Activated T-helper 1 cell treated with anti-CD3 and anti-CD28 coated beads, Interleukin-12 subunit alpha, Interleukin-12 subunit beta, Interleukin-2, Interleukin-4 antibody, amounts not matched to agents 30 ng/mL and 10 ng/mL and 1 ng/mL, durations not matched to agents 14 hours and 24 hours and 36 hours (primary cell): Measurements from ENCODE around the gene LRTM2. TPM values are rescaled to one million over a fixed set of nuclear protein-coding genes. Genes with fewer than 3 reads are reported as not detected.
"Not testable (repeated sequence)": the region's sequence is repeated elsewhere in the genome, so short reads cannot be mapped to it uniquely, and the experiment has no call there.

ENCODE experiments used
- DNase-seq: peaks from one replicate; pipeline ENCODE4 v3.0.0; 2021; ENCODE audit warnings: low spot score
- H3K27ac Mint-ChIP-seq: one replicate; pipeline ENCODE4 v1.8.0; 2021; ENCODE audit warnings: mild to moderate bottlenecking, mixed read lengths
- H3K27me3 Mint-ChIP-seq: one replicate; pipeline ENCODE4 v1.8.0; 2022; ENCODE audit warnings: mild to moderate bottlenecking, moderate library complexity, mixed read lengths; ENCODE audit not compliant: insufficient read depth
- H3K36me3 Mint-ChIP-seq: one replicate; pipeline ENCODE4 v1.8.0; 2021; ENCODE audit warnings: low read depth, mixed read lengths
- H3K4me1 Mint-ChIP-seq: one replicate; pipeline ENCODE4 v1.8.0; 2021; ENCODE audit warnings: low read depth, mixed read lengths
- H3K4me3 Mint-ChIP-seq: one replicate; pipeline ENCODE4 v1.8.0; 2021; ENCODE audit warnings: mild to moderate bottlenecking, moderate library complexity, mixed read lengths
- H3K9me3 Mint-ChIP-seq: one replicate; pipeline ENCODE4 v1.8.0; 2021; ENCODE audit warnings: mixed read lengths
- intact Hi-C: fragments of 100-400 bp; cut with micrococcal nuclease; formaldehyde crosslinking; loops from one replicate; pipeline ENCODE4 v1.15.1; 2024
- total RNA-seq: library from RNA; stranded (reverse); gene quantifications from 2 replicates; pipeline ENCODE4 v1.2.3, GENCODE V29; 2022

LRTM2 gene
- total RNA-seq, 1 donor from 2014 or later = not detected

DNA sequence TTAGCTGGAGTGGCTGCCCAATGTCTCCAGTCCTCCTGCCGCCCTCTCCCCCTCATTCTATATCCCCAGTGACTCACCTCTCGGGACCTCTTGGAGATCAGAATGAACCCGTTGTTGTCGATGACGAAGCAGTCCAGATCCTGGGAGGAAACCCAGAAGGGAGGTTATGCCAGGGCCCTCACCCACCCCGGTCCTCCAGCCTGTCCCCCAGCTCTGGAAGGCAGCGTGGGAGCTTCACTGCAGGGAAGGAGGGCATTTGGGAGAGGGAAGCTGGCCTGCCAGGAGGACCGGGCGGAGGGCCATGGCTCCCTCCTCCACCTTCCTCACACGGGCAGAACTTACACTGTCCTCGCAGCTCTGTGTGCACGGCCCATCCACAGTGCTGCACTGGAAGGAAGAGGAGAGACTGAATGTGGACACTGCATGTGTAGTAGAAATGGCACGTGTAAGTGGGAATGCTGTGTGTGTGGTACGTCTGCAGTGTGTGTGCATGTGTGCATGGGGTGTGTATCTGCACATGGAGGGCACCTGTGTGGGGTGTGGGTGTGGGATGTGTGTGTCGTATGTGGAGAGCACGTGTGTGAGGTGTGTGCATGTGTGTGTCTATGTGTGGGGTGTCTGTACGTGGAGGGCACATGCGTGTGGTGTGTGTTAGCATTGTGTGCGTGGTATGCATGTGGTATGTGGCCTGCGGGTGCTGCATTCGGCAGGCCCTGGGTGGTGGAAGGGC lies 10.0 kb upstream of the LRTM2 start:
- intact Hi-C loops = no loop called here
- peak overlapping the region; percentile 47 for H3K27ac Mint-ChIP-seq

DNA sequence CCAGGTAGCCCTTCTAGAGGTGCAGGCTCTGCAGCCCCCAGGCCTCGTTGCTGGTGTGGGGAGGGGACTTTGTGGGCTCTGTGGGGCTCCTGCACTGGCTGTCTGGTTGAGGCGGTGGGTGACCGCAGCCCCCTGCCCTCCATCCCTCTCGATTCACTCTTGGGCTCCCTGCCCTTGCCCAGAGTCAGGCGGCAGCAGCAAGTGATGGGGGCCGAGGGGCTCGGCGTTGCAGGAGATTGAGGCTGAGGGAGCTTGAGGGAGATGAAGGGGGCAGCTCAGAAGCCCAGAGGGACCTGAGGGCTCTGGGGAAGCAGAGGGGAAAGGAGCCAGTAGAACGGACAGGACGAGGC lies 9.5 kb upstream of the LRTM2 start:
- no peaks in the 10 kb centered on the region for H3K9me3 Mint-ChIP-seq
- no peak for DNase-seq
- no peaks in the 10 kb centered on the region for H3K36me3 Mint-ChIP-seq
- no peaks in the 10 kb centered on the region for H3K4me1 Mint-ChIP-seq
- H3K27ac Mint-ChIP-seq = peak overlapping the region; percentile 72
- peaks cover 2% of the 10 kb centered on the region for H3K27me3 Mint-ChIP-seq
- peak overlapping the region; percentile 35 for H3K4me3 Mint-ChIP-seq
- intact Hi-C loops = no loop called here

More for the DNA sequence above, 10.0 kb upstream of the LRTM2 start:
- Mint-ChIP-seq H3K27me3 (peaks cover 2% of the 10 kb centered on the region), H3K4me3 (peak overlapping the region; percentile 35), H3K4me1 (no peaks in the 10 kb centered on the region), H3K9me3 (no peaks in the 10 kb centered on the region), H3K36me3 (no peaks in the 10 kb centered on the region)
- DNase-seq = no peak

DNA sequence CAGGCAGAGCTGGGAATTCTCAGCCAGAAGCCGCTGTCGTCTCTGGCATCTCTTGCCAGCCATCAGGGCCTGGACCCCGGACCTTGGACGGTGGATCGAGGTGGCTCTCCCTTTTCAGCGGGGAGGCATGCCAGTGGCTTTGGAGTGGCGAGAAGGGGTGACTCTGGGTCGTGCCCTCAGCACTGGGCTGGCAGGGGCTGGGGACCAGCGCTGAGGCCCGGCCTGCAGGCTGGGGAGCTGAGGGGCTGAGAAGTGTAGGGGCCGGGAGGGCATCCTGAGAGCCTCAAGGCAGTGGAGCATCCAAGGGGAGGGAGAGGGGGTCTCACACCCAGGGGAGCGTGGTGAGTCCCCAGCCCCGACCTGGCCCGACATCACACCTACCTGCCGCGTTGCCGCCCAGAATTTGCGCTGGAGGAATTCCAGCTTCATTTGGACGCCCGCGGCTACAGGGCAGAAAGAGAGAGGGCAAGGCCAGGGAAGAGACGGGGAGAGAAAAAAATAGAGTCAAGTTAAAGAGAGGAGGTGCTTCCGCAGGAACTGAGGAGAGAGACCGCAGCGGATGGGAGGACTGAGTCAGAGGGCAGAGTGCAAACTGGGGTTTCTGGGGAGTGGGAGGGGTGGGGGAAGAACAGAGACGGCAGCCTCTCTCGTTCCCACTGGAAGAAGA lies 9.0 kb upstream of the LRTM2 start:
- intact Hi-C loops = no loop called here
- DNase-seq = peak; percentile 19
- Mint-ChIP-seq H3K27ac (peak overlapping the region; percentile 72), H3K36me3 (no peaks in the 10 kb centered on the region), H3K4me1 (no peaks in the 10 kb centered on the region), H3K9me3 (no peaks in the 10 kb centered on the region), H3K27me3 (peaks cover 3% of the 10 kb centered on the region), H3K4me3 (peak overlapping the region; percentile 35)

DNA sequence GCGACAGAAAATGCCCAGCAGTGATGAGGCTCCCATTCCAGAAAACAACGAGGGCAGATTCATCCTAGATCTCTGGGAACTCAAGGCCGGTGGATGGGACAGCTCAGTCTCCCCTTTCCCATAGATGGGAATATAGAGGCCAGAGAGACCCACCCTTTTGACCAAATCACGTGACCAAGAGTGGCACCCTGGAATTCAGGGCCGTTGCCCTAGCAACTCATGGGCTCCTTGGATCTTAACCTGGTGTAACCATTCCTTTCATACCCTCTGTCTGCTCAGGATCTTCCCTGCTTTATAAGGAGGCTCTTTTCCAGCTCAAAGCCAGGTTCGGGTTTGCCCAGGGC lies 8.4 kb upstream of the LRTM2 start:
- Mint-ChIP-seq H3K4me3 (no peak overlapping the region), H3K36me3 (no peaks in the 10 kb centered on the region), H3K27ac (no peak overlapping the region), H3K27me3 (peaks cover 4% of the 10 kb centered on the region), H3K4me1 (no peaks in the 10 kb centered on the region), H3K9me3 (no peaks in the 10 kb centered on the region)
- no peak for DNase-seq
- intact Hi-C loops = no loop called here

DNA sequence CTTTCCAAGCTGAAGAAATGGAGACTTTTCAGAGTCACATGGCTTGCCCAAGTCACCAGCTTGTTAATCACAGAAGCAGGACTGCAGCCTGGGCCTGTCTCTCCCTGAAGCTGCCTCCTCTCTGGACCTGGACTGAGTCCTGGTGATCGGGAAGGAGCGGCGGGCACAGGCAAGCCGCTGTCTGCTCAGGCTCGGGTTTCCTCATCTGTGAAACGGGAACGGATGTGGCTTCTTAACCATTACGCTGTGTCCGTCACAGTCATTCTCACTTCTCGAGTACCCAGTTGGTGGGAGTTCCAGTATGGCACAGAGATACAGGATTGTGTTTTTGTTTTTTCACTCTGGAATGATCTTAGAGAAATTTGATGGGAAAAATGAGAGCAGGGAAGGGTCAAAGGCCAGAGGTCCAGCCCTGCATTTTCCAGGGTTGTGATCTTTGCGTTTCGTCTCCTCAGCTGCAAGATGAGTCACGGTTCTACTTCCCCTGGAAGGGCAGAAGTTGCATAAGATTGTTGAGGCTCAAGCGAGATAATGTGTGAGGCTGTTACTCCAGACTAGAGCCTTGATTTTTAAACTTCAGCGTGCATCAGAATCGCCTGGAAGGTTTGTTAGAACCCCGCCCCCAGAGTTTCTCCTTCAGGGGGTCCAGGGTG lies 7.6 kb upstream of the LRTM2 start:
- intact Hi-C loops = no loop called here
- peak overlapping the region; percentile 61 for H3K27ac Mint-ChIP-seq
- H3K4me1 Mint-ChIP-seq = no peaks in the 10 kb centered on the region
- peak overlapping the region; percentile 12 for H3K4me3 Mint-ChIP-seq
- peaks cover 4% of the 10 kb centered on the region for H3K27me3 Mint-ChIP-seq
- H3K9me3 Mint-ChIP-seq = no peaks in the 10 kb centered on the region
- no peak for DNase-seq
- no peaks in the 10 kb centered on the region for H3K36me3 Mint-ChIP-seq

DNA sequence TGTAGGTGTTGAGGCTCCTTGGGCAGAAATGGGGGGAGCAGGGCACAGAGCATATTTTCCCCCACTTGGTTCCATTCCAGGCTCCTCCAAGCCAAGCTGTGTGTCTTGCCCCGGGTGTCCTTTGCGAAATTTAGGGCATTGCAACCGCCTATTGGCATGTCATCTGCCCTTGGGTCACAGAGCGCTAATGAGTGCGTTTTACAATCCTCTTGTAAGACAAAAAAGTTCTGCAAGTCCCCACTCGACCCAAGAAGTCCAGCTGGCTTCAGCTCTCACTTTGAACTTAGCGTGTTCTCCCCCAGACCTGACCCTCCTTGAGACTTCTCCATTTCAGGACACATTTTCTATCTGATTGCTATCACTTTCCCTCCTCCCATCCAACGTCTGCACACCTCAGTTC lies 6.1 kb upstream of the LRTM2 start:
- DNase-seq = no peak
- Mint-ChIP-seq H3K9me3 (no peaks in the 10 kb centered on the region), H3K36me3 (no peaks in the 10 kb centered on the region), H3K4me3 (no peak overlapping the region), H3K4me1 (no peaks in the 10 kb centered on the region), H3K27me3 (peaks cover 9% of the 10 kb centered on the region), H3K27ac (no peak overlapping the region)
- intact Hi-C loops = no loop called here

DNA sequence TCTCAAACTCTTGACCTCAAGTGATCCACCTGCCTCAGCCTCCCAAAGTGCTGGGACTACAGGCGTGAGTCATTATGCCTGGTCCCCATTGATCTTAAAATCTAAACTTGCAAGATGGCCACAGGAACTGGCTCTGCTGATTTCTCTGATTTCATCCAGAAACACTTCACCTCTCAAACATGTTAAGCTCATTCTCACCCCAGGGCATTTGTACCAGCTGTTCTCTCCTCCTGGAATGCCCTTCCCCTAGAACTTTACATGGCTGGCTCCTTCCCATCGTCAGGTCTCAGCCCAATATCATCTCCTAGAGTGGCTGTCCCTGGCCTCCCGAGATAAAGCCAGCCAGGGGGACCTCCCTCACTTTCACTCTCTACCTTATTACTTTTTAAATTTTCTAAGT lies 5.3 kb upstream of the LRTM2 start:
- Mint-ChIP-seq H3K4me3 (no peak overlapping the region), H3K36me3 (no peaks in the 10 kb centered on the region), H3K27ac (no peak overlapping the region), H3K4me1 (no peaks in the 10 kb centered on the region), H3K27me3 (peaks cover 16% of the 10 kb centered on the region), H3K9me3 (no peaks in the 10 kb centered on the region)
- intact Hi-C loops = no loop called here
- no peak for DNase-seq

DNA sequence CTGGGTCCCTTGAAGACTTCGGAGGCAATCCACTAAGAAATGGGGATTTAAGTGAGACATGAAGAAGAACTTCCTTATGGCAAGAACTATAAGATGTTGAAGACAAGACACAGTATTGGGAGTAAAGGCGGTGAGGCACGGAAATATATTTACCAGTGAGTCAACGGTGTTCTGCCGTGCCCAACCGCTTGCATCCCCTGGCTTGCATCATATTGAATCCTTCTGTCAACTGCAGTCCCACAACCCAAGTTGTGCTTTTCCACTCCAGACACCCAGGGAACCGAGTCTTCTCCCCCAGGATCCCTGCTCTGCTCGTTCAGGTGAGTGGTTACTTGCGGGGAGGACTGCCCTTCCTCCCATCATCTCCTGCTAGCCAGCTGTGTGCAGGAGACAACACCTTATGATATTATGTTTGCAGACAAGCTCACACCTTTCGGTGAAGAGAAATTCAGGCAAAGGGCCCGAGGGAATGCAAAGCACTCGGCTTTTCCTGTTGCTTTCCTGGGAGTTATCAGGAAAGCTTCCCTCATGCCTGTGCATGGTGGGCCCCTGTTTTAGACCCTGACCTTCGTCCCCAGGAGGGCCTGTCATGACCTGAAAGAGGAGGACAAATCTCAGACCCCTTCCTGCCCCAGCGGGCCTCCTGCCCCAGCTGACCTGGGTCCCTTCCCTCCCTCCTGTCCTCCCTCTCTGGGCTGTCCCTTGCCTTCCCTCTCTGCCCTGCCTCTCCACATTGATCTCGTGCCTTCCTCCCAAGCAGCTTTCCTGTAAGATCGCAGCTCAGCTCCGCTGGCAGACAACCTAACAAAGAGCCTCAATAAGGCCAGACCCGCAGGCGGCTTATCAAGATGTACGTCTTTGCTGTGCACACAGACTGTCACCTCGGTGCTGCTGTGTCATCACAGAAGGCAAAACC lies 4.3 kb upstream of the LRTM2 start:
- no peak for DNase-seq
- Mint-ChIP-seq H3K4me1 (no peaks in the 10 kb centered on the region), H3K36me3 (no peaks in the 10 kb centered on the region), H3K27me3 (peaks cover 24% of the 10 kb centered on the region), H3K27ac (no peak overlapping the region), H3K4me3 (no peak overlapping the region), H3K9me3 (no peaks in the 10 kb centered on the region)
- intact Hi-C loops = no loop called here

DNA sequence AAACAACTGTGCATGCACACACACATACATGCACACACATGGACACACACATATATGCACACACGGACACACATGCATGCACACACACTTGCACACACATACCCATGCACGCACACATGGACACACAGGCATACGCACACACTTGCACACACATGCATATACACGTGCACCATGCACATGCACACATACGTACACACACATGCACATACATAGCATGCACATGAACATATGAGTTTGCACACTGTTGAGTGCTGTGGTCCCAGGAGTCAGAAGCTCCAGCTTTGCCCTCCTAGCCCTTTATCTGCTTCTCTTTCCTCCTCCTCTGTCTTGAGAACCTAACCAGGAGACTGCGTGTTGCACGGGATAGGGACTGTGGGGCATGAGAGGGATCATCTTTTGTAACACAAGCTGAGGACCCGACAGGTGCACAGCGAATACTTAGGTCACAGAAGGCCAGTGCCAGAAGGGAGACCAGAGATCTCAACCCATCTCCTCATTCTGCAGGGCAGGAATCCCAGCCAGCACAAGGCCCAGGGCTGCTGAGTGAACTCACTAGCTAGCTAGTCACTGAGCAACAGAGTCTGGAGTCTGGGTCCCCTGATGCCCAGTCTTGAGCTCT lies 3.5 kb upstream of the LRTM2 start:
- Mint-ChIP-seq H3K27ac (no peak overlapping the region), H3K4me1 (no peaks in the 10 kb centered on the region), H3K36me3 (no peaks in the 10 kb centered on the region), H3K27me3 (peaks cover 27% of the 10 kb centered on the region), H3K4me3 (no peak overlapping the region), H3K9me3 (no peaks in the 10 kb centered on the region)
- no peak for DNase-seq
- intact Hi-C loops = no loop called here

DNA sequence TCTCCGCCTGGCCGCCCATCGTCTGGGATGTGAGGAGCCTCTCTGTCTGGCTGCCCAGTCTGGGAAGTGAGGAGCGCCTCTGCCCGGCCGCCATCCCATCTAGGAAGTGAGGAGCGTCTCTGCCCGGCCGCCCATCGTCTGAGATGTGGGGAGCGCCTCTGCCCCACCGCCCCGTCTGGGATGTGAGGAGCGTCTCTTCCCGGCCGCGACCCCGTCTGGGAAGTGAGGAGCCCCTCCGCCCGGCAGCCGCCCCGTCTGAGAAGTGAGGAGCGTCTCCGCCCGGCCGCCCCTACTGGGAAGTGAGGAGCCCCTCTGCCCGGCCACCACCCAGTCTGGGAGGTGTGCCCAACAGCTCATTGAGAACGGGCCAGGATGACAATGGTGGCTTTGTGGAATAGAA lies 2.4 kb upstream of the LRTM2 start:
- DNase-seq, H3K36me3 Mint-ChIP-seq, H3K9me3 Mint-ChIP-seq, H3K4me1 Mint-ChIP-seq, intact Hi-C loops, H3K27ac Mint-ChIP-seq, H3K4me3 Mint-ChIP-seq: not testable (repeated sequence)
- H3K27me3 Mint-ChIP-seq = peaks cover 34% of the 10 kb centered on the region

DNA sequence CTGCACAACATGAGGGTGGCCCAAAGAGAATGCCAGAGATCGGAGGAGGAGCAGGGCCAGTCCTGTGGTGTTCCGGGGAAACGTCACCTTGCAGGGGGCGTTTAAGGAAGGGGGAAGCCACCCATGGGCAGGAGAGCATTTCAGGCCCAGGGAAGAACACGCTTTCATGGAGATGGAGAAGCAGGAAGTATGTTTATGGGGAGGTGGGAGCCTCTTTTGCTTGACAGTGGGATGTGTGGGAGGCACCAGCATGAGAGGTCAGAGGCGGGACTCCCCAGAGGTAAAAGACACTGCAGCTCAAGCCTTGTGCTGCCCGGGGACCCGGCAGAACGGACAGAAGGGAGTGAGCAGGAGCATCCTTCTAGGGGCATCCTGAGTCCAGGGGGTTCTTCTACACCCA lies 1.3 kb upstream of the LRTM2 start:
- H3K4me3 Mint-ChIP-seq = no peak overlapping the region
- peaks cover 34% of the 10 kb centered on the region for H3K27me3 Mint-ChIP-seq
- intact Hi-C loops = no loop called here

DNA sequence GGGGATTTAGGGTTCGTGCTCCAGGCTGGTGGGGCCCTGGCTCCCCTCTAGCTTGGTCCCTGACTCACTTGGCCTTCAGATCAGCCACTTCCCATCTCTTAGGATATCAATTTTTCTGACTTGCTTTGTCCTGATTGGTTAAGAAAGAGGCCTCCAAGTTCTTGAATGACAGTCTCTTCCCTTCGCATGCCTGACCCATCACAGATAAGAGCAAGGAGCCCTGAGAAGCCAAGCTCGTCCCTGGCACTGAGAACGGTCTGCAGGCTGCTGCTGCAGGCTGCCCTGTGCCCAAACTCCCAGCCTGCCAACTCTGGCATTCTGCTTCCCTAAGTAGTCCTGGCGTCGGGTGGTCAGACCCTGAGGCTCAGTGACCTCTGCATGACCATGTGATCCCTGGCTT lies 794 bp upstream of the LRTM2 start:
- no peaks in the 10 kb centered on the region for H3K36me3 Mint-ChIP-seq
- DNase-seq = no peak
- intact Hi-C loops = no loop called here
- H3K27me3 Mint-ChIP-seq = peaks cover 34% of the 10 kb centered on the region
- no peak overlapping the region for H3K27ac Mint-ChIP-seq
- H3K4me3 Mint-ChIP-seq = no peak overlapping the region
- no peaks in the 10 kb centered on the region for H3K4me1 Mint-ChIP-seq
- no peaks in the 10 kb centered on the region for H3K9me3 Mint-ChIP-seq

More for the DNA sequence above, 1.3 kb upstream of the LRTM2 start:
- no peaks in the 10 kb centered on the region for H3K9me3 Mint-ChIP-seq
- H3K27ac Mint-ChIP-seq = no peak overlapping the region
- H3K4me1 Mint-ChIP-seq = no peaks in the 10 kb centered on the region
- DNase-seq = no peak
- no peaks in the 10 kb centered on the region for H3K36me3 Mint-ChIP-seq
